IMR-90 (cell line): Measurements from ENCODE around the gene PLLP. TPM values are rescaled to one million over a fixed set of nuclear protein-coding genes. Genes with fewer than 3 reads are reported as not detected.

Experiments
- ATAC-seq: fragments of 200-7000 bp; cut with Tn5 transposase; 2 replicates; pipeline ENCODE4 v1.9.1; 2020; ENCODE audit warnings: low read depth, mild to moderate bottlenecking, moderate library complexity
- BruUV-seq: library from RNA; stranded (reverse); fragments of 400-500 nt; replicated peaks from 2 replicates; lab custom pipeline; 2021; lab: Mats Ljungman, UMichigan
- CTCF ChIA-PET: fragments of 300-600 bp; formaldehyde crosslinking; extraction: SDS; loops from one replicate; lab custom pipeline; 2021; ENCODE audit warnings: antibody characterized with exemption; lab: Yijun Ruan, JAX
- POLR2A ChIA-PET: fragments of 300-600 bp; sonication (Branson Sonifier 250); formaldehyde crosslinking; loops from one replicate; lab custom pipeline; 2022; ENCODE audit warnings: antibody characterized with exemption; ENCODE audit not compliant: unreplicated experiment; lab: Charles Lee
- DNase-seq: peaks from one replicate; pipeline ENCODE4 v3.0.0; 2013
- H2AFZ ChIP-seq: replicated peaks from 2 replicates; pipeline ENCODE3; 2013; ENCODE audit warnings: low read length, mild to moderate bottlenecking; ENCODE audit not compliant: poor library complexity
- H2AK5ac ChIP-seq: 2 replicates; pipeline ENCODE4 v1.6.1; 2013; ENCODE audit warnings: low read depth, low read length, inconsistent platforms
- H2AK9ac ChIP-seq: replicated peaks from 2 replicates; pipeline ENCODE3; 2013; ENCODE audit warnings: mild to moderate bottlenecking, low read depth, low read length, moderate library complexity; ENCODE audit not compliant: poor library complexity
- H2BK120ac ChIP-seq: 2 replicates; pipeline ENCODE4 v1.6.1; 2013; ENCODE audit warnings: low read depth, low read length, inconsistent platforms
- H2BK15ac ChIP-seq: 3 replicates; pipeline ENCODE4 v1.6.1; 2013; ENCODE audit warnings: low read depth, low read length, inconsistent platforms
- H2BK20ac ChIP-seq: 2 replicates; pipeline ENCODE4 v1.6.1; 2013; ENCODE audit warnings: low read depth, mild to moderate bottlenecking, inconsistent platforms, low read length, moderate library complexity
- H2BK5ac ChIP-seq: 2 replicates; pipeline ENCODE4 v1.6.1; 2013; ENCODE audit warnings: mild to moderate bottlenecking, low read depth, low read length, inconsistent platforms; ENCODE audit not compliant: poor library complexity, severe bottlenecking
- H3K14ac ChIP-seq: replicated peaks from 2 replicates; pipeline ENCODE4 v1.6.1; 2013; ENCODE audit warnings: low read depth, low read length, inconsistent platforms
- H3K18ac ChIP-seq: 2 replicates; pipeline ENCODE4 v1.6.1; 2013; ENCODE audit warnings: low read depth, low read length, control low read depth
- H3K23ac ChIP-seq: 2 replicates; pipeline ENCODE4 v1.6.1; 2013; ENCODE audit warnings: low read depth, low read length, inconsistent platforms
- H3K27ac ChIP-seq: 2 replicates; pipeline ENCODE4 v1.5.1; 2013; ENCODE audit warnings: mild to moderate bottlenecking, control low read depth, low read length; ENCODE audit not compliant: insufficient read depth
- H3K27me3 ChIP-seq: 2 replicates; pipeline ENCODE4 v1.6.1; 2013; ENCODE audit warnings: low read length; ENCODE audit not compliant: control insufficient read depth, insufficient read depth
- H3K36me3 ChIP-seq: 2 replicates; pipeline ENCODE4 v1.6.1; 2013; ENCODE audit warnings: low read length, mixed read lengths; ENCODE audit not compliant: control insufficient read depth, insufficient read depth
- H3K4ac ChIP-seq: 2 replicates; pipeline ENCODE4 v1.6.1; 2013; ENCODE audit warnings: low read depth, low read length, inconsistent platforms
- H3K4me1 ChIP-seq: 2 replicates; pipeline ENCODE4 v1.6.1; 2013; ENCODE audit warnings: low read length, mixed read lengths; ENCODE audit not compliant: control insufficient read depth, insufficient read depth
- H3K4me2 ChIP-seq: 2 replicates; pipeline ENCODE4 v1.6.1; 2013; ENCODE audit warnings: low read depth, mild to moderate bottlenecking, control low read depth, low read length, moderate library complexity
- H3K4me3 ChIP-seq: 2 replicates; pipeline ENCODE4 v1.5.1; 2013; ENCODE audit warnings: low read depth, mild to moderate bottlenecking, control low read depth, low read length, moderate library complexity; ENCODE audit not compliant: insufficient read depth
- H3K56ac ChIP-seq: 2 replicates; pipeline ENCODE4 v1.6.1; 2013; ENCODE audit warnings: low read length, inconsistent platforms; ENCODE audit not compliant: insufficient read depth; ENCODE audit errors: extremely low read depth
- H3K79me1 ChIP-seq, 2 experiments: 2 replicates each; pipeline ENCODE4 v1.6.1; 2013; ENCODE audit warnings: low read length in 2 of 2, inconsistent platforms in 1 of 2, low read depth in 1 of 2
- H3K9ac ChIP-seq: 2 replicates; pipeline ENCODE4 v1.6.1; 2013; ENCODE audit warnings: low read depth, low read length, control low read depth
- H3K9me1 ChIP-seq: 2 replicates; pipeline ENCODE4 v1.6.1; 2013; ENCODE audit warnings: low read length, inconsistent platforms; ENCODE audit not compliant: insufficient read depth
- H3K9me3 ChIP-seq: 2 replicates; pipeline ENCODE4 v1.6.1; 2013; ENCODE audit warnings: low read length; ENCODE audit not compliant: control insufficient read depth, insufficient read depth
- H4K20me1 ChIP-seq: 2 replicates; pipeline ENCODE4 v1.6.1; 2013; ENCODE audit warnings: low read length, inconsistent platforms; ENCODE audit not compliant: insufficient read depth
- H4K5ac ChIP-seq: 2 replicates; pipeline ENCODE4 v1.6.1; 2013; ENCODE audit warnings: mild to moderate bottlenecking, low read depth, low read length, control low read depth
- H4K8ac ChIP-seq, 2 experiments: 2 replicates each; pipeline ENCODE4 v1.6.1; 2013; ENCODE audit warnings: low read depth in 2 of 2, low read length in 2 of 2, control low read depth in 1 of 2, inconsistent platforms in 1 of 2
- H4K91ac ChIP-seq: 2 replicates; pipeline ENCODE4 v1.6.1; 2013; ENCODE audit warnings: low read depth, low read length, inconsistent platforms; ENCODE audit not compliant: insufficient read depth
- BHLHE40 ChIP-seq: fragments of 150-350 bp; IDR thresholded peaks from 2 replicates; pipeline ENCODE4 v1.6.1; 2016; ENCODE audit warnings: mild to moderate bottlenecking, low read depth, low read length
- CHD1 ChIP-seq: IDR thresholded peaks from 2 replicates; pipeline ENCODE4 v1.6.1; 2012; ENCODE audit warnings: low read depth, low read length, improper control_type of control experiment
- FOS ChIP-seq: fragments of 150-350 bp; IDR thresholded peaks from 2 replicates; pipeline ENCODE4 v1.6.1; 2016; ENCODE audit warnings: low read depth, low read length
- MAFK ChIP-seq: IDR thresholded peaks from 2 replicates; pipeline ENCODE4 v1.6.1; 2012; ENCODE audit warnings: low read depth, low read length, improper control_type of control experiment
- MXI1 ChIP-seq: IDR thresholded peaks from 2 replicates; pipeline ENCODE4 v1.6.1; 2012; ENCODE audit warnings: low read depth, mild to moderate bottlenecking, low read length, moderate library complexity, borderline replicate concordance
- NFE2L2 ChIP-seq: fragments of 150-350 bp; IDR thresholded peaks from 2 replicates; pipeline ENCODE4 v1.6.1; 2016; ENCODE audit warnings: low read depth, mild to moderate bottlenecking, low read length
- RCOR1 ChIP-seq: IDR thresholded peaks from 2 replicates; pipeline ENCODE4 v1.6.1; 2012; ENCODE audit warnings: mild to moderate bottlenecking, low read length, improper control_type of control experiment; ENCODE audit not compliant: insufficient replicate concordance
- SMC3 ChIP-seq: fragments of 150-350 bp; IDR thresholded peaks from 2 replicates; pipeline ENCODE4 v1.6.1; 2016; ENCODE audit warnings: low read depth, mild to moderate bottlenecking, antibody characterized with exemption, low read length, moderate library complexity
- WGBS, 2 experiments: methylation state at CpG; one replicate each; pipeline versions ENCODE4 v1.1.5 to v1.1.7; 2013; ENCODE audit warnings: missing lambda C conversion rate in 2 of 2; ENCODE audit not compliant: insufficient read length in 1 of 2; ENCODE audit errors: extremely low coverage in 2 of 2; 5-methylcytosine and 5-hydroxymethylcytosine counted together
- dilution Hi-C: fragments of 300-500 bp; cut with HindIII; formaldehyde crosslinking; loops from one replicate; pipeline ENCODE4 v1.14.3; 2018; ENCODE audit warnings: low sequenced_read_pairs; ENCODE audit not compliant: unreplicated experiment
- in situ Hi-C: fragments of 300-500 bp; cut with MboI; formaldehyde crosslinking; loops from 3 replicates; pipeline ENCODE4 v1.14.3; 2019; ENCODE audit warnings: low sequenced_read_pairs, inconsistent platforms, mixed read lengths
- intact Hi-C: fragments of 100-400 bp; cut with micrococcal nuclease; formaldehyde crosslinking; loops from 2 replicates; pipeline ENCODE4 v1.10.0; 2022
- polyA plus RNA-seq, 3 experiments: library from polyadenylated mRNA; depleted of rRNA; stranded (reverse); fragments of >200 nt; gene quantifications; 2 replicates each; pipeline ENCODE4 v1.2.3, GENCODE V29; 2012; ENCODE audit warnings: low replicate concordance in 1 of 3
- total RNA-seq: library from RNA; depleted of rRNA; stranded (reverse); fragments of >200 nt; gene quantifications from 2 replicates; pipeline ENCODE4 v1.2.3, GENCODE V29; 2012

PLLP gene
- total and polyA plus RNA-seq, 2 of the 4 experiments (the other 2 are of a cell fraction): 0.05 TPM; not detected in 1

- peaks cover 4% of the 10 kb centered on the region; the same call in 1 of the 2 replicates for H3K9me1 ChIP-seq
- no peaks in the 10 kb centered on the region for H3K79me1 ChIP-seq
- DNase-seq (peak; percentile 82), ATAC-seq (peak; percentile 94)
- peaks cover 7% of the 10 kb centered on the region; the same call in 1 of the 2 replicates for H3K4me1 ChIP-seq
- no peak overlapping the region for H2BK5ac ChIP-seq
- no peak overlapping the region for H3K14ac ChIP-seq
- H2AFZ ChIP-seq: peak overlapping the region; percentile 88
- H4K91ac ChIP-seq: 0 out of 2 replicates have a peak overlapping the region, but pooled peaks have one; percentile 14
- no peak overlapping the region; the same call in 1 of the 2 replicates for H3K18ac ChIP-seq
- no peak overlapping the region; the same call in 1 of the 2 replicates for H3K27ac ChIP-seq
- no peaks in the 10 kb centered on the region for H3K9me3 ChIP-seq
- peak overlapping the region; percentile 40; the same call in 1 of the 2 replicates for H2BK20ac ChIP-seq
- no peak overlapping the region for H3K4me3 ChIP-seq
- ChIA-PET CTCF (no interaction called here), POLR2A (no interaction called here)
- TF ChIP-seq BHLHE40 (peak; percentile 84), MXI1 (0 out of 2 replicates have a peak, but pooled peaks have one; percentile 27), NFE2L2 (no peak), RCOR1 (no peak), MAFK (no peak), SMC3 (no peak), FOS (peak; percentile 58), CHD1 (no peak)
- peak overlapping the region; percentile 28; the same call in 1 of the 2 replicates for H2AK5ac ChIP-seq
- no peak overlapping the region for H3K56ac ChIP-seq
- 0 out of 2 replicates have a peak overlapping the region, but pooled peaks have one; percentile 36 for H2BK120ac ChIP-seq
- no peak overlapping the region for H3K23ac ChIP-seq
- in situ Hi-C loops (no loop called here), dilution Hi-C loops (no loop called here), intact Hi-C loops (no loop called here)
- no TSS peak for BruUV-seq
- WGBS, 2 experiments: 13% methylated on average over 6 of the region's 16 CpGs; no CpG with 5 or more reads in 1 of the 2 experiments
- 0 out of 2 replicates have a peak, but pooled peaks cover under 1% of the 10 kb centered on the region for H3K27me3 ChIP-seq
- peak overlapping the region; percentile 9; the same call in 1 of the 2 replicates for H3K4ac ChIP-seq
- H3K36me3 ChIP-seq: peaks cover 4% of the 10 kb centered on the region
- H4K8ac ChIP-seq: peak overlapping the region in 1 of 2 experiments; percentile 59; a peak in 1 of 4 replicates
- peak overlapping the region; percentile 51 for H3K4me2 ChIP-seq
- no peak overlapping the region for H2BK15ac ChIP-seq
- H3K9ac ChIP-seq: no peak overlapping the region
- no peaks in the 10 kb centered on the region for H4K20me1 ChIP-seq
- H2AK9ac ChIP-seq: peak overlapping the region; percentile 53
- no peak overlapping the region; the same call in 1 of the 2 replicates for H4K5ac ChIP-seq
Measured at GRCh38 chr16:57260294-57260929, 24.1 kb downstream of the PLLP start.
